GM18519 (cell line): ENCODE measurements around the gene TMEM140.
A peak's percentile ranks its signal among the peaks of the same experiment; 100 is the strongest.
"Not testable (repeated sequence)": the region's sequence is repeated elsewhere in the genome, so short reads cannot be mapped to it uniquely, and the experiment has no call there.

Experiments used
- ATAC-seq: cut with Tn5 transposase; IDR thresholded peaks from one replicate; pipeline ENCODE4 v1.9.1; 2021; ENCODE audit warnings: mild to moderate bottlenecking, moderate library complexity; ENCODE audit not compliant: unreplicated experiment, low FRiP score

TMEM140 gene

GRCh38 chr7:135158141-135158655 lies 10.3 kb downstream of the TMEM140 start:
- no peak for ATAC-seq

DNA sequence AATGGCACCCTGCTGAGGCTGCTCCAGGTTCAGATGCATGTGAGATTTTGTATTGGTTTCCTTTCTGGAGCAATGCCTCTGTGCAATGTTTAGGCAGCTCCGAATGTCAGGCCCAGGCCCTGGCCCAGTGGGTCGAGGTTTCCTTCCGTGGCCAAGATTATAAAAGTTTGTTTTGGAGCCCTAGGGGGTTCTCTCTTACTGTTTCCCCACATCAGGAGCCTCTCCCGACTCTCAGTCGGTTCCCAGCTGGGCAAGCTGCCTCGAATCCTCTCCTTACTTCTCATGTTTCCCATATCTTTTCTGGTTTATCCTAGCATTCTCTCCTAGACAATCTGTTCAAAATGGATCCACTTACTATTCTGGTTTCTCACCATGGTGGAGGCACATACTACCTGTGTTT lies 11.0 kb downstream of the TMEM140 start:
- no peak for ATAC-seq

DNA sequence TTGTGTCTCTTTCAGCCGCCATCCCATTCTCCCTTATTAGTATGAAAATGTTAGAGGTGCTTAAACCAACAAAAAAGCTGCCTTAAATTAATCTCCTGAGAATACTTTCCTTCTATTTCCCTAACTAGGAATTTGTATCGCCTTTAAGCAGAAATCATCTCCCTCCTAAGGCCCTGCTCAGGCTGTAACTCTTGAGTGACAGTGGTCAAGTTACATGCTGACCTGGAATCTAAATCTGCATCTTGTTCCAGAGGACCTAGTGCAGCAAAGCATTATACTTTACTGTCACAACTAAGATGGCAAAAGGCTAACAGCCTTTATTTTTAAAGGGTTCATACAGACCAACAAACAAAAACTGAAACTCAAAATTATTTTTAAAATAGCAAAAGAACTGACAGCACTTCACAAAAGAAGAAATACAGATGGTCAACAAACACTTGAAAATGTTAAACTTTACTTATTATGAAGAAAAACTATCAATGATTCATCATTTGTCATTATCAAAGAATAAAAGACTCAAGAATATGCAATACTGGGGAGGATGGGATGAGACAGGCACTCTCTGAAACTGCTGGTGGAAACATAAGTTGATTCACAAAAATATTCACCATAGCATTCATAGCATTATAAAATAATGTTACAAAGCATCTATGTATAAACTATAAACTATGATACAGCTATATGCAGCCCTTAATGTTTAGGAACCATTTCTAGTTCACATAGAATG lies 11.7 kb downstream of the TMEM140 start:
- ATAC-seq = no peak

DNA sequence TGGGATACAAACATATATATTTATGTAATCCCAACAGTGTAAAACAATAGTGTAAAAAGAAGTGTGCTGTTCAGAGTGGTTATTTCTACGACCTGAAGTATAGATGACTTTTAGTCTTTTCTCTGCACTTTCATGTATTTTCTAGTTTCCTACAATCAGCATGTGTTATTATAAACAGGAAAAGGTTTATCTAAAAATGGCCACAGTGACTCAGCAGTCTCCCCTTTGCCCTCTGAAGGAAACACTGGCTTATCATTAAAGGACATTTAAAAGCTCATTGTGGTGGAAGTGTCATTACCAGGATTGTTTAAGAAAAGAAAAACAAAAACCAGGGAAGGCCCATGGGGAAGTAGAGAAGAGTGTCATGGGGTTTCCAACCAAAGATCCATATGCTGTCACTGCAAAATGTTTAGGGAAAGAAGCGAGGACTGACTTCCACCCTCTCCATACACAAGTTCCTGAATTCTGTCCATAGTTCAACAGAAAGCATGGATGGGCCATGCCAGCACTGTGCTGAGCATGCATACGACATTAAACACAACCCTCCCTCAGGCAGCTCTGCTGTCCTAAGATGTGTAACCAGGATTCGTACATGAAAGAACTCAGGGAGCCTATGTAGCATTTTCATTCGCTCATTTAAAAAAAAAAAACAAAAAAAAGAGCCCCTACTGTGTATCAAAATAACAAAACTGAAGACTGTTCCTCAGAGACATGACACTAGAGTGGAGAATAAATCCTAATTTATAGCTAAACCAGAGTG lies 12.4 kb downstream of the TMEM140 start:
- no peak for ATAC-seq

GRCh38 chr7:135160858-135161653 lies 13.2 kb downstream of the TMEM140 start:
- ATAC-seq = no peak

DNA sequence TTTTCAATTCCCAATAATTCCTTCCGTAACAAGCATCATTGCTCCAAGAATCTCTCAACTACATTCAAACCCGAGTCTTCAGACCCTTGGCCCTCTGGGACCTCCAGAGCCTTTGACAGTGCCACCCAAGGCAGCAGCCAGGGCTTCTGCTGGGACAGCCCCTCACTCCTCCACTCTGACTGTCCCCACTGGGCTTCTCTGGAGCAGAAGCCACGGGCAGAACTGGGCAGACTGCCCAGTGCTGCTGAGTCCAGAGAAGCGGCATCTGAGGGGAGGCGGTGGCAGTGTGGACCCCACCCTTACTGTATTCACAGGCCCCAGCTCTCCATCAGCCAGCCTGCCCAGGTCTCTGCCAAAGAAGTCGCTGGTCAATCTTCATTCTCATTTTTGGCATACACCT lies 13.8 kb downstream of the TMEM140 start:
- no peak for ATAC-seq

DNA sequence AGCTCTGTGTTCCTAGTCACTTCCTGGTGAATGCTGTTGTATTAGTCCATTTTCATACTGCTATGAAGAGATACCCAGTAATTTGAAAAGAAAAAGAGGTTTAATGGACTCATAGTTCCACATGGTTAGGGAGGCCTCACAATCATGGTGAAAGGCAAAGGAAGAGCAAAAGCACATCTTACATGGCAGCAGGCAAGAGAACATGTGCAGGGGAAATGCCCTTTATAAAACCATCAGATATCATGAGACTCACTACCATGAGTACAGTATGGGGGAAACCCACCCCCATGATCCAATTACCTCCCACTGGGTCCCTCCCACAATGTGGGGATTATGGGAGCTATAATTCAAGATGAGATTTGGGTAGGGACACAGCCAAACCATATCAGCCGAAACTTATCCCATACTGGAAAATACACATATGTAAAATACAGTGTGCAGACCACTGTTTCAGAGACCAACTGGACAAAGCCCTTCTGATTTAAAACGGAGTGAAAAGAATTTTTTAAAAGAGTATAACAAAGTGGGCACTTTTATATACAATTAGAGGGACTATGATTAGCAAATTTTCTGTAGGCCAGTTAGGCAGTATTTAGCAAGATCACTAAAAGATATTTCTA lies 14.6 kb downstream of the TMEM140 start:
- ATAC-seq = no peak

DNA sequence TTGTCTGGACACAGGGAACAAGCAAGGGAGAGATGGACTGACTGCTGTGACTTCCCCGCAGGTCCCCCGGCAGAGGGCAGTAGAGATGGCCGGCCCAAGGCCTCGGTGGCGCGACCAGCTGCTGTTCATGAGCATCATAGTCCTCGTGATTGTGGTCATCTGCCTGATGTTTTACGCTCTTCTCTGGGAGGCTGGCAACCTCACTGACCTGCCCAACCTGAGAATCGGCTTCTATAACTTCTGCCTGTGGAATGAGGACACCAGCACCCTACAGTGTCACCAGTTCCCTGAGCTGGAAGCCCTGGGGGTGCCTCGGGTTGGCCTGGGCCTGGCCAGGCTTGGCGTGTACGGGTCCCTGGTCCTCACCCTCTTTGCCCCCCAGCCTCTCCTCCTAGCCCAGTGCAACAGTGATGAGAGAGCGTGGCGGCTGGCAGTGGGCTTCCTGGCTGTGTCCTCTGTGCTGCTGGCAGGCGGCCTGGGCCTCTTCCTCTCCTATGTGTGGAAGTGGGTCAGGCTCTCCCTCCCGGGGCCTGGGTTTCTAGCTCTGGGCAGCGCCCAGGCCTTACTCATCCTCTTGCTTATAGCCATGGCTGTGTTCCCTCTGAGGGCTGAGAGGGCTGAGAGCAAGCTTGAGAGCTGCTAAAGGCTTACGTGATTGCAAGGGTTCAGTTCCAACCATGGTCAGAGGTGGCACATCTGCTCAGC lies 16.6 kb downstream of the TMEM140 start:
- ATAC-seq = no peak

DNA sequence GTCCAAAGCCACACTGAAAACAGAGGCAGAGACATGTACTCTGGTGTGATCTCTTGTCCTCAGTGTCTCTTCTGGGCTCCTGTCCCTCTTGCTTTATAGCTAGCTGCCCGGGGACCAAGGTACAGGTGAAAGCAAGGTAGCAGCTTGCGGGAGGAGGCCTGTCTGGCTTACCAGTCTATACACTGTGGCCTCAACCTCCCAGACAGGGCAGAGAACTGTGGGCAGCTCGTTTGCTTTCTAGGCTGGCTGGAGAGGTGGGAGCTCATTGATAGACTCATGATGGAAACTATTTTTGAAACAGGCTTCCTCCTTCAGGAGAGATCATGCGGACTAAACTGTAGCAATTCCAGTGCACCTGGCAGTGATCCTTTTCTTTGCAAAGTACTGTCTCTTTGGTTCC lies 18.0 kb downstream of the TMEM140 start:
- no peak for ATAC-seq

DNA sequence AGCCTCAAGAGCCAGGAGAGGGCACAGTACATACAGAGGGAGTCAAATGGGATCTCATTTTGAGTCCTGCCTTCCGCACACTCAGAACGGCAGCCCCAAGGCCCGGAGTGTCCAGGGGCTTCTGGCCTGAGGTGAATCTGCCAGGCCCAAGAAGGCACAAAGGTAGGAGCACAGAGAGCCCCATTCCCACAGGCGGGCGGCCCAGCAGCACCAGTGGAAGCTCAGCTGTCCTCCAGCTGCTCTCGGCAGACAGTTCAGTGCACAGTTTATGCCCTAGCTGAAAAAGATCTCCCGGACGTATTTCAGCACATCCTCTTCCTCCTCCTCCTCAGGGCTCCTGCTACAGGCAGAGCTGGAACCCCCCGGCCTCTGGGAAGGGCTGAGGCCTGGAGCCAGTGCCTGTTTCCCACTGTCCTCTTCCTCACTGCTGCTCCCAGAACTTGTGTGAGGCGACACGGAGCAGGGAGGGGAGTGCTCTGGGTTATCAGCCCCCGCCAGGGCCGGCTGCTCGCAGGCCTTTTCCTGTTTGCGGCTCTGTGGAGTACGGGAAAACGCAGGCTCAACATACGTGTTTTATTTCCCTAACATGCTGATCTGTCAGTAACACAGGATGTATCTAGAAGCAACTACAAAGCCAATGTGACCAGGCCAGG lies 18.6 kb downstream of the TMEM140 start:
- no peak for ATAC-seq

- no peak for ATAC-seq
Observed at GRCh38 chr7:135167365-135167917, 19.6 kb downstream of the TMEM140 start.

DNA sequence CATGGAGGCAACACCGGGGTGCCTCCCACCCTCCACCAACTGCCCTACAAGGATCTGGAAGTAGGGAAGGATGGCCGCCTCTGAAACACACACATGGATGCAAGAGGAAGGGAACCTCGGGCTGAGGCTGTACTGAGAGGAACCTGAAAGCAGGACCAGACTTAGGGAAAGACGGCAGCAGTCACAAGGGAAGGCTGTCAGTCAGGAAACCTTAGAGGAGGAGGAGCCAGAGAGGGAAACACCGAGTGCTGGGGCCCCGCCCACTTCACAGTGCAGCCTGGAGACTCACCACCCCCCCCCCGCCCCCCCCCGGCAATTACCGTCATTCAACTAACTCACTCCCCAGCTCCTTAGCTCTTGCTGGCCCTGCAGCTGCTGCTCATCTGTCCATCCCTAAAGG lies 20.1 kb downstream of the TMEM140 start:
- no peak for ATAC-seq

GRCh38 chr7:135168489-135169140 lies 20.7 kb downstream of the TMEM140 start:
- no peak for ATAC-seq

- ATAC-seq = peak; percentile 35
Observed at GRCh38 chr7:135169141-135169963, 21.5 kb downstream of the TMEM140 start.

- peak; percentile 13 for ATAC-seq
Observed at GRCh38 chr7:135169964-135170273, 22.0 kb downstream of the TMEM140 start.

DNA sequence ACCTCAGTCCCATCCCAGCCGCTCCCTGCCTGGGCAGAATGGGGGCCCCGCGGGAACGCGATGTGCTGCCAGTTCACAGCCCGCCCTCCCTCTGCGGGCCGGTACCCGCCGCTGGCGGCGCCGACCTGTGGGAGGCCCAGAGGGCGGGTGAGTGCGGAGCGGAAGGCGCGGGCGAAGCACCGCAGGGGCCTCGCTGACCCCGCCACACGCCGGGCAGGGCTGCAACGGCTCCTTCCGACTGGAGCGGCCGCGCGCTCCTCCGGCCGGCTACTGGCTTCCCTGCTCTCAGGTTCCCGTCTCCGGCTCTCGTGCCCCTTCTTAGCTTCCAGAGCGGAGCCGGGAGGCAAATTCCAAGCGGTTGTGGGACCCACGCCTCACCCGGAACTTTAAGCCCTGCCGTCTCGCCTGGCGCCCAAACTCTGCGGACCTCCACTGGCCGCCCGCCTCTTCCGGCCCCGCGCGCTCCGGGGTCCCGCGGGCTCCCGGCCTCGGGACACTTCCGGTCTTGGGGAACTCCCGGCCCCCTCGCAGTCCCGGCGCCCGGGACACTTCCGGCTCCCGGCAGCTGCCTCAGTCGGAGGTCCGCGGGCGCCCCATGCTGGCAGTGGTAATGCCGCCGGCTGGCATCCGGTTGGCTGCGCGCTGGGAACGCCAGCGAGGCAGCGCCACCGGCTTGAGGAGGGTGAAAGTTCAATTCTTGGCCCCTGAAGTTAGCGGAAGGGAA lies 22.6 kb downstream of the TMEM140 start, which contains the start of gene CYREN:
Gene CYREN (minus strand): TSS at position 434 of the 724 bp plus-strand sequence. CDS start 1,785 bp downstream, outside the sequence.
- peak; percentile 64 for ATAC-seq

DNA sequence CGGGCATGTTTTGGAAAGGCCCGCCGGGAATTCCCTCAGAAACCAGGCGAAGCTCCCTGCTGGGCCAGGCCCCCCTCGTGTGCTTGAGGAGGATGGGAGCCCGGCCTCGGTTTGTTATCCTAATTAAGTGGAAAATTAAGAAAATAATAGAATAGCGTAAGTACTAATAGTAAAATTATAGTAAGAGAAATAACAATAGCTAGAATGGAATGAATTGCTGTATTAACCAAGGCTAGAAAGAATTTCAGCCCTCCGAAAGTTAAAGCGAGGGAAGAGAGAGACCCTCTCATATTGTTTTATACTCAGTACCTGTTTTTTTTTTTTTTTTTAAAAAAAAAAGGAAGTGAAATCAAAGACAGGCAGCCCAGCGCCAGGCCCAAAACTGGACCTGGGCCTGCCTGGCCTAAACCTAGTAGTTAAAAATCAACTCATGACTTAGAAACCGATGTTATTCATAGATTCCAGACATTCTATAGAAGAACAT lies 23.2 kb downstream of the TMEM140 start:
- ATAC-seq = not testable (repeated sequence)
